ENCODE measurements around the gene SRL. TPM values are rescaled to one million over a fixed set of nuclear protein-coding genes. Genes with fewer than 3 reads are reported as not detected.
A peak's percentile ranks its signal among the peaks of the same experiment; 100 is the strongest.

SRL gene
- total and polyA plus RNA-seq, 4 donors = 0.14 to 0.22 (median 0.17) TPM

DNA sequence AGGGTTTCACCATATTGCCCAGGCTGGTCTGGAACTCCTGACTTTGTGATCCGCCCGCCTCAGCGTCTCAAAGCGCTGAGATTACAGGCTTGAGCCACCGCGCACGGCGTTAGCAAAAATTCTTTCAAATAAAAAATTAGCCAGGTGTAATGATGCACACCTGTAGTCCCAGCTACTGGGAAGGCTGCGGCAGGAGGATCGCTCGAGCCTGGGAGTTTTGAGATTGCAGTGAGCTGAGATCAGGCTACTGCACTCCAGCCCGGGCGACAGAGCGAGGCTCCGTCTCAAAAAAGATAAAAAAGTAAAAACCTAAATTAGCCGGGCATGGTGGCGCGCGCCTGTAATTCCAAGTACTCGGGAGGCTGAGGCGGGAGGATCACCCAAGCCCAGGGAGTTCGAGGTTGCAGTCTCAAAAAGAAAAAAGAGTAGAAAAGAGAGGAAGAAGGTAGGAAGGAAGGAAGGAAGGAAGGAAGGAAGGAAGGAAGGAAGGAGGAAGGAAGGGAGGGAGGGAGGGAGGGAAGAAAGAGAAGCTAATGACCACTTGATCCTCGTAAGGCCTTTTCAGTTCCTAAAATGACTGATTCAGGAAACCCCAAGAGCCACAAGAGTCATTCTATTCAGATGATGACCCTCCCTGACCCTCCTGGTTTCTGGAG is 59.2 kb downstream of the SRL start:
- WGBS = 92% methylated on average over 23 of the region's 23 CpGs
- H3K27me3 ChIP-seq (ENCODE audit: control insufficient read depth in 4 of 4, insufficient read depth in 4 of 4, low read length in 3 of 4) = no peaks in the 10 kb centered on the region
- peak overlapping the region; percentile 8 to 67 for H3K9ac ChIP-seq (ENCODE audit: low read depth in 1 of 2, low read length in 2 of 2)
- peak overlapping the region; percentile 55 to 85 (median 72) for H3K4me3 ChIP-seq (ENCODE audit: low read depth in 1 of 3, low read length in 3 of 3)
- no peaks in the 10 kb centered on the region for H3K9me3 ChIP-seq (ENCODE audit: control insufficient read depth in 4 of 4, low read length in 3 of 4)
- peaks cover 5 to 13% (median 8%) of the 10 kb centered on the region in 4 donors for H3K4me1 ChIP-seq (ENCODE audit: control insufficient read depth in 4 of 4, insufficient read depth in 4 of 4, low read length in 3 of 4)
- TF ChIP-seq EGR1 (IDR thresholded peaks at IDR 0.05; ENCODE audit: low read depth in 2 of 2) (peak in 1 of 2 donors; percentile 8), TAF1 (conservative IDR thresholded peaks at IDR 0.05) (no peak), RAD21 (IDR thresholded peaks at IDR 0.05) (no peak), SP1 (IDR thresholded peaks at IDR 0.05) (no peak), HNF4G (IDR thresholded peaks at IDR 0.05) (no peak), FOXA1 (IDR thresholded peaks at IDR 0.05) (no peak), JUND (IDR thresholded peaks at IDR 0.05) (no peak), GABPA (IDR thresholded peaks at IDR 0.05 in 1 of 2, conservative IDR thresholded peaks at IDR 0.05 in 1 of 2) (no peak), HNF4A (conservative IDR thresholded peaks at IDR 0.05) (no peak), YY1 (IDR thresholded peaks at IDR 0.05) (no peak)
- TF ChIP-seq, protein P1, sequence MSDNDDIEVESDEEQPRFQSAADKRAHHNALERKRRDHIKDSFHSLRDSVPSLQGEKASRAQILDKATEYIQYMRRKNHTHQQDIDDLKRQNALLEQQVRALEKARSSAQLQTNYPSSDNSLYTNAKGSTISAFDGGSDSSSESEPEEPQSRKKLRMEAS (IDR thresholded peaks at IDR 0.05) = peak; percentile 72
- TF ChIP-seq, protein P2, sequence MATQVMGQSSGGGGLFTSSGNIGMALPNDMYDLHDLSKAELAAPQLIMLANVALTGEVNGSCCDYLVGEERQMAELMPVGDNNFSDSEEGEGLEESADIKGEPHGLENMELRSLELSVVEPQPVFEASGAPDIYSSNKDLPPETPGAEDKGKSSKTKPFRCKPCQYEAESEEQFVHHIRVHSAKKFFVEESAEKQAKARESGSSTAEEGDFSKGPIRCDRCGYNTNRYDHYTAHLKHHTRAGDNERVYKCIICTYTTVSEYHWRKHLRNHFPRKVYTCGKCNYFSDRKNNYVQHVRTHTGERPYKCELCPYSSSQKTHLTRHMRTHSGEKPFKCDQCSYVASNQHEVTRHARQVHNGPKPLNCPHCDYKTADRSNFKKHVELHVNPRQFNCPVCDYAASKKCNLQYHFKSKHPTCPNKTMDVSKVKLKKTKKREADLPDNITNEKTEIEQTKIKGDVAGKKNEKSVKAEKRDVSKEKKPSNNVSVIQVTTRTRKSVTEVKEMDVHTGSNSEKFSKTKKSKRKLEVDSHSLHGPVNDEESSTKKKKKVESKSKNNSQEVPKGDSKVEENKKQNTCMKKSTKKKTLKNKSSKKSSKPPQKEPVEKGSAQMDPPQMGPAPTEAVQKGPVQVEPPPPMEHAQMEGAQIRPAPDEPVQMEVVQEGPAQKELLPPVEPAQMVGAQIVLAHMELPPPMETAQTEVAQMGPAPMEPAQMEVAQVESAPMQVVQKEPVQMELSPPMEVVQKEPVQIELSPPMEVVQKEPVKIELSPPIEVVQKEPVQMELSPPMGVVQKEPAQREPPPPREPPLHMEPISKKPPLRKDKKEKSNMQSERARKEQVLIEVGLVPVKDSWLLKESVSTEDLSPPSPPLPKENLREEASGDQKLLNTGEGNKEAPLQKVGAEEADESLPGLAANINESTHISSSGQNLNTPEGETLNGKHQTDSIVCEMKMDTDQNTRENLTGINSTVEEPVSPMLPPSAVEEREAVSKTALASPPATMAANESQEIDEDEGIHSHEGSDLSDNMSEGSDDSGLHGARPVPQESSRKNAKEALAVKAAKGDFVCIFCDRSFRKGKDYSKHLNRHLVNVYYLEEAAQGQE (IDR thresholded peaks at IDR 0.05) = no peak
- TF ChIP-seq, protein P3, sequence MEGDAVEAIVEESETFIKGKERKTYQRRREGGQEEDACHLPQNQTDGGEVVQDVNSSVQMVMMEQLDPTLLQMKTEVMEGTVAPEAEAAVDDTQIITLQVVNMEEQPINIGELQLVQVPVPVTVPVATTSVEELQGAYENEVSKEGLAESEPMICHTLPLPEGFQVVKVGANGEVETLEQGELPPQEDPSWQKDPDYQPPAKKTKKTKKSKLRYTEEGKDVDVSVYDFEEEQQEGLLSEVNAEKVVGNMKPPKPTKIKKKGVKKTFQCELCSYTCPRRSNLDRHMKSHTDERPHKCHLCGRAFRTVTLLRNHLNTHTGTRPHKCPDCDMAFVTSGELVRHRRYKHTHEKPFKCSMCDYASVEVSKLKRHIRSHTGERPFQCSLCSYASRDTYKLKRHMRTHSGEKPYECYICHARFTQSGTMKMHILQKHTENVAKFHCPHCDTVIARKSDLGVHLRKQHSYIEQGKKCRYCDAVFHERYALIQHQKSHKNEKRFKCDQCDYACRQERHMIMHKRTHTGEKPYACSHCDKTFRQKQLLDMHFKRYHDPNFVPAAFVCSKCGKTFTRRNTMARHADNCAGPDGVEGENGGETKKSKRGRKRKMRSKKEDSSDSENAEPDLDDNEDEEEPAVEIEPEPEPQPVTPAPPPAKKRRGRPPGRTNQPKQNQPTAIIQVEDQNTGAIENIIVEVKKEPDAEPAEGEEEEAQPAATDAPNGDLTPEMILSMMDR (IDR thresholded peaks at IDR 0.05; ENCODE audit: low read depth, low read length, missing input control) = no peak
- DNase-seq (ENCODE audit: low spot score) = no peak
- H3K36me3 ChIP-seq (ENCODE audit: control insufficient read depth in 4 of 4, insufficient read depth in 3 of 4, low read depth in 1 of 4, low read length in 3 of 4) = no peaks in the 10 kb centered on the region
- H3K27ac ChIP-seq (ENCODE audit: low read depth in 1 of 2, low read length in 2 of 2) = peak overlapping the region; percentile 96 to 98

DNA sequence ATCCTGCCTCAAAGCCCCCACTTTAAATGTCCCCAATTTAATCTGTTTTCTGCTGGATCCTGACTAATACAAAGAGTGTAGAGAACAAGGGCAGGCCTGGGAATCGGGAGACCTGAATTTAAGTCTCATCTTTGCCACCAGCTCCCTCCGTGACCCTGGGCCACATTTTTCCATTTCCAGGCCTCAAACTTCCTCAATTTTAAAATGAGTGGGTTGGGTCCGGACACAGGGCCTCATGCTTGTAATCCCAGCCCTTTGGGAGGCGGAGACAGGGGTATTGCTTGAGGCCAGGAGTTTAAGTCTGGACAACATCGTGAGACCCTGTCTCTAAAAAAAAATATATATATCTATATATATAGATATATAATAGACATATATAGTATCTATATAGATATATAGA is 61.4 kb downstream of the SRL start:
- no peak for DNase-seq (ENCODE audit: low spot score)
- no peak overlapping the region for H3K27ac ChIP-seq (ENCODE audit: low read depth in 1 of 2, low read length in 2 of 2)
- no peaks in the 10 kb centered on the region for H3K9me3 ChIP-seq (ENCODE audit: control insufficient read depth in 4 of 4, low read length in 3 of 4)
- no peak overlapping the region for H3K9ac ChIP-seq (ENCODE audit: low read depth in 1 of 2, low read length in 2 of 2)
- whole genome bisulfite sequencing = 88% methylated on average over 5 of the region's 5 CpGs
- no peaks in the 10 kb centered on the region for H3K36me3 ChIP-seq (ENCODE audit: control insufficient read depth in 4 of 4, insufficient read depth in 3 of 4, low read depth in 1 of 4, low read length in 3 of 4)
- no peaks in the 10 kb centered on the region for H3K27me3 ChIP-seq (ENCODE audit: control insufficient read depth in 4 of 4, insufficient read depth in 4 of 4, low read length in 3 of 4)
- peaks cover 5 to 13% (median 8%) of the 10 kb centered on the region in 4 donors for H3K4me1 ChIP-seq (ENCODE audit: control insufficient read depth in 4 of 4, insufficient read depth in 4 of 4, low read length in 3 of 4)
- no peak overlapping the region for H3K4me3 ChIP-seq (ENCODE audit: low read depth in 1 of 3, low read length in 3 of 3)
- TF ChIP-seq HNF4G (IDR thresholded peaks at IDR 0.05) (no peak), RAD21 (IDR thresholded peaks at IDR 0.05) (no peak)

All from liver (tissue), 9 donors.